Non-pigmented ciliary epithelial cell (primary cell): ENCODE measurements around the gene CFAP74.

Experiments
- DNase-seq: peaks from one replicate; pipeline ENCODE4 v3.0.0-alpha.2; 2010; ENCODE audit warnings: low read depth

The CFAP74 gene

DNA sequence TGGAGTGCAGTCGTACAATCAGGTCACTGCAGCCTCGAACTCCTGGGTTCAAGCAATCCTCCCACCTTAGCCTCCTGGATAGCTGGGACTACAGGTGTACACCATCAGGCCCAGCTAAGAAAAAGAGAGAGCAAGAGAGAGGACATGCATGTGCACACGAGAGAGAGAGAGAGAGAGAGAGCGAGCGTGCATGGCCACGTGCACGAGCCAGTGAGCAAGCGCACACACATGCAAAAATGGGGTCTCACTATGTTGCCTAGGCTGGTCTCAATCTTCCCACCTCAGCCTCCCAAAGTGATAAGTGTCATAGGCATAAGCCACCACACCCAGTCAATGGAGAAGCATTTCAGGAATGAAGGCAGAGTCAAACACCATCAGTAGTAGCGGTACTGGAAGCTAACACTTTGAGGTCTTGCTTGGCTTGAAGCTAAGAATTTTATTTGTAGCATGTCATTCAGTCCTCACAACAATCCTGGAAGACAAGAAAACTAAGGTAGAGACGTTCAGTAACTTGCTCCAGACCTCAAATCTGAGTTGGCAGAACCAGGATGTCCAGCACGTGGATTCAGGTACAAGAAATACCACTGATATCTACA is 127.2 kb downstream of the CFAP74 start:
- no peak for DNase-seq

DNA sequence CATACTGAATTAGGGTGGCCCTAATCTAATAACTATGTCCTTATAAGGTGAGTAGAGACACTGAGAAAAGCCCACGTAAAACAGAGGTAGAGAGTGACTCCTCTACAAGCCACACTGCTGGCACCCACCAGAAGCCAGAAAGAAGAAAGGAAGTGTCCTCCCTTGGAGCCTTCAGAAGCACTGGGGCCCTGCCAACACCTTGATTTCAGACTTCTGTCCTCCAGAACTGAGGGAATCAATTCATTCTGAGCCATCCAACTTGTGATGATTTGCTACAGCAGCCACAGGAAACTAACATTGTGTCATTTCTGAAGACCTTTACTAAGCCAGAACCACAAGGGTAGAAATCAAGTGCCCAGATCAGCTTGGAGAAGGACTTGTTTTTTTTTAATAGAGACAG is 127.7 kb downstream of the CFAP74 start:
- no peak for DNase-seq

DNA sequence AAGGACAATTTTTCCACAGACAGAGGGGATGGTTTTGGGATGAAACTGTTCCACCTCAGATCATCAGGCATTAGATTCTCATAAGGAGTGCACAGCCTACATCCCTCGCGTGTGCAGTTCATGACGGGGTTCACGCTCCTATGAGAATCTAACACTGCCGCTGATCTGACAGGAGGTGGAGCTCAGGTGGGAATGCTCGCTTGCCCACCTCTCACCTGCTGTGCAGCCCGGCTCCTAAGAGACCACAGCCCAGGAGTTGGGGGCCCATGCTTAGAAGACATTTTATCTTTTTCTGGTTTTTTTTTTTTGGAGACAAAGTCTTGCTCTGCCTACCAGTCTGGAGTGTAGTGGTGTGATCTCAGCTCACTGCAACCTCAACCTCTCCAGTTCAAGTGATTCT is 128.7 kb downstream of the CFAP74 start:
- DNase-seq = no peak

DNA sequence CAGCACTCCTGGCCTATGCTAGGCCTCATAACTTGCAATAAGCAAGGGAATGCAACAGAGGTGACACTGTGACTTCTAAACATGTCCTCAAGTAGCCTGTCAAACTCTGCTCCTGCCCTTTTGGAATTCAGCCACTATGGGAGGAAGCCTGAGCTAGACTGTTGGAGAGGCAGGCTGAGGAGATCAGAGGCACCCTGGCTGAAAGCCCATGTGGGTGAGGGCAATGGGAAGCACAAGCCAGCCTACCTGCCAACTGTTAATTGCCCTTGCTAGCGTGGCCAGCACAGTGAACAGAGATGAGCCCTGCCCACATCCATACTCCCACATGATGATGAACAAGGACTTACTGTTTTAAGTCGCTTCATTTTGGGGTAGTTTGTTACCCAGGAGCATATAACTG is 130.4 kb downstream of the CFAP74 start:
- DNase-seq = no peak

DNA sequence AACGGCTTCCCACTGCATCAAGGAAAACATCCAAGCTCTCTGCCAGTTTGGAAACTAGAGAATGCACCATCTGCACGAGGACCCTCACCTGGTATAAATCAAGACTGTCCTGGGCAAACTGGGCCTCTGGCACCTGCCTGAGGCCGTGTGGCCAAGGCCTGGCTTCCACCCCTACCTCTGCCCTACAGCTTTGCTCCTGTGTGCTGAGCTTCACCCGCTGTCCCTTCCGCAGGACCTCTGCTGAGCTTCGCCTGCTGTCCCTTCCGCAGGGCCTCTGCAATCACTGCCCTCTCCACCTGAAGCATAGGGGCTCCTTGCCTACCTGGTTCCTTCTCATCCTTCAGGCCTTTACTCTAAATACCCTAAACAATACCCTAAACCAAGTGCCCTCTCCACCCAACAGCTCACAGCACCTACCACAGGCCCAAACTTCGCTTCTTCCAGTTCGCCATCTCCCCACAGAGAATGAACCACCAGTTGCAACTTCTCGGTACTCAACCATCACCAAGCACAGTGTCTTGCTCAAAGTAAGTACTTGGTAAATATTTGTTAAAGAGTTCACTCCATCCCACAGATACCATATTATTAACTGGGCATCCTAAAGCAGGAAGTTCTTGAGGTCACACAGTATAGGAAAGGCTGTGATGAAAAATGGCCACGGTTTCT is 131.1 kb downstream of the CFAP74 start:
- no peak for DNase-seq
